SJSA1 (cell line): Measurements from ENCODE around the gene KIAA1755. TPM values are rescaled to one million over a fixed set of nuclear protein-coding genes. Genes with fewer than 3 reads are reported as not detected.

Experiments
- DNase-seq, 2 experiments: peaks; one replicate each; pipeline ENCODE4 v3.0.0-alpha.2; 2015 to 2020; ENCODE audit warnings: low spot score in 2 of 2, low read depth in 1 of 2
- H3K27ac ChIP-seq: fragments of 250-450 bp; sonication (Bioruptor Pico); 2 replicates; pipeline ENCODE4 v1.5.1; 2020; ENCODE audit warnings: mild to moderate bottlenecking, moderate library complexity
- H3K27me3 ChIP-seq: fragments of 250-450 bp; sonication (Bioruptor Pico); replicated peaks from 2 replicates; pipeline ENCODE4 v1.5.1; 2020; ENCODE audit warnings: mild to moderate bottlenecking, moderate library complexity
- H3K36me3 ChIP-seq: fragments of 250-450 bp; sonication (Bioruptor Pico); 2 replicates; pipeline ENCODE4 v1.5.1; 2020; ENCODE audit warnings: mild to moderate bottlenecking
- H3K4me1 ChIP-seq: fragments of 250-450 bp; sonication (Bioruptor Pico); replicated peaks from 2 replicates; pipeline ENCODE4 v1.6.1; 2021; ENCODE audit warnings: mild to moderate bottlenecking
- H3K4me3 ChIP-seq: fragments of 250-450 bp; sonication (Bioruptor Pico); 2 replicates; pipeline ENCODE4 v1.5.1; 2020; ENCODE audit warnings: mild to moderate bottlenecking
- H3K9me3 ChIP-seq: fragments of 250-450 bp; sonication (Bioruptor Pico); replicated peaks from 2 replicates; pipeline ENCODE4 v1.5.1; 2020; ENCODE audit warnings: mild to moderate bottlenecking
- total RNA-seq: library from RNA; depleted of rRNA; stranded (reverse); fragments of >200 nt; shearing (Covaris generic); gene quantifications from 2 replicates; pipeline ENCODE4 v1.2.3, GENCODE V29; 2014

The KIAA1755 gene
- total RNA-seq, 1 experiment from 2014 or later, result 0.03 TPM

DNA sequence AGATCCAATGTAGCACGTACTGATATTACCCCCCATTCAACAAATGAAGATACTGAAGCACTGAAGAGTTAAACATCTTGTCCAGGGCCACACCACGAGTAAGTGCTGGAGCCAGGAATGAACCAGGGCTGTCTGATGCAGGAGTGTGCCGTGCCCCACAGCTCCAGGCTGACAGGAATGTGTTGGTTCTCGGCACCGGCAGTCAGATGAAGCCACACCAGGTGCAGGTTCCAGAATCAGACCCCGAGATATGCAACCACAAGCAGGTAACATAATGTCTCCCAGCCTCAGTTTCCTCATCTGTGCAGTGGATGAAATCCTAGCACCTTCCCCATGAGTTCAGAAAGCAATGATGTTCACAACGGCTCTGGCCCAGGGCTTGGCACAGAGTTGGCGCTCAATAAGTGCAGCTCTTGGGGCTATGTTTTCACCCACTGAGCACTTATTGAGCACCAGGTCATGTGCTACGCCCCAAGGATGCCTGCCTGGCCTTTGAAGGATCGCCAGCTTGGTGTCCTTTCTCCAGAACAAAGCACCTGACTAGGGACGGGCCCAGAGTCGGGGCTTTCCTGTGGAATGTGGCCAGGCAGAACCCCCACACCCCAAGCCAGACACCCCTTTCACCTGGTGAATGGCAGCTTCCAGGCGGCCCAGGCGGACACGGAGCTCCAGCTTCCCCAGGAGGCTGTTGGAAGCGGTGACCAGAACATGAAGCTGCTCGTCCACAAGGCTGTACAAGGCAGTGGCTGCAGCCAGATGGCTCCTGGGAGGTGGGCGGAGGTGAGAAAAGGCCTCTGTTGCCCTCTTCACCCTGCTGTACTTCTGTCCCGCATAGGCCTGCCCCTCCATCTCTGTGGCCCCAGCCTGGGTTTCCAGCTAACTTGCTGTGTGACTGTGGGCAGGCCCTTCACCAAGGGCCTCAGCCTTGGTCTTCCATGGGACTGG lies 41.3 kb downstream of the KIAA1755 start:
- H3K4me1 ChIP-seq, result peaks cover 20% of the 10 kb centered on the region
- no peak for DNase-seq
- H3K36me3 ChIP-seq, result no peaks in the 10 kb centered on the region
- H3K9me3 ChIP-seq, result no peaks in the 10 kb centered on the region
- no peak overlapping the region for H3K27ac ChIP-seq
- no peaks in the 10 kb centered on the region for H3K27me3 ChIP-seq
- no peak overlapping the region for H3K4me3 ChIP-seq

DNA sequence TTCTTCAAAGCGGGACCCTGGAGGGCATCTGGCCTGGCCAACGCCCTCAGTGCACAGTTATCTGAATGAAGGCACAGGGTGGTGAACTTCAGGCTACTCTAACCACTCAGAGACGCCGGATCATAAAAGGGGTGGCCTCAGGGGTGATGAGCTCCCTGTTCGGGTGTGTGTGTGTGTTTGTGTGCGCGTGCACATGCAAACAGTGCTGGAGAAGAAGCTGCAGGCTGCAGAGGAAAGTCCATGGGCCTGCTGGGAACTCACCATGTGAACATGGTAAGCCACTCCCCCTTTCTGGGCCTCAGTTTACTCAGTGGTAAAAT lies 42.0 kb downstream of the KIAA1755 start:
- H3K4me1 ChIP-seq, result peaks cover 20% of the 10 kb centered on the region
- no peaks in the 10 kb centered on the region for H3K27me3 ChIP-seq
- H3K36me3 ChIP-seq, result no peaks in the 10 kb centered on the region
- DNase-seq, result no peak
- no peak overlapping the region for H3K27ac ChIP-seq
- H3K4me3 ChIP-seq, result no peak overlapping the region
- H3K9me3 ChIP-seq, result no peaks in the 10 kb centered on the region

DNA sequence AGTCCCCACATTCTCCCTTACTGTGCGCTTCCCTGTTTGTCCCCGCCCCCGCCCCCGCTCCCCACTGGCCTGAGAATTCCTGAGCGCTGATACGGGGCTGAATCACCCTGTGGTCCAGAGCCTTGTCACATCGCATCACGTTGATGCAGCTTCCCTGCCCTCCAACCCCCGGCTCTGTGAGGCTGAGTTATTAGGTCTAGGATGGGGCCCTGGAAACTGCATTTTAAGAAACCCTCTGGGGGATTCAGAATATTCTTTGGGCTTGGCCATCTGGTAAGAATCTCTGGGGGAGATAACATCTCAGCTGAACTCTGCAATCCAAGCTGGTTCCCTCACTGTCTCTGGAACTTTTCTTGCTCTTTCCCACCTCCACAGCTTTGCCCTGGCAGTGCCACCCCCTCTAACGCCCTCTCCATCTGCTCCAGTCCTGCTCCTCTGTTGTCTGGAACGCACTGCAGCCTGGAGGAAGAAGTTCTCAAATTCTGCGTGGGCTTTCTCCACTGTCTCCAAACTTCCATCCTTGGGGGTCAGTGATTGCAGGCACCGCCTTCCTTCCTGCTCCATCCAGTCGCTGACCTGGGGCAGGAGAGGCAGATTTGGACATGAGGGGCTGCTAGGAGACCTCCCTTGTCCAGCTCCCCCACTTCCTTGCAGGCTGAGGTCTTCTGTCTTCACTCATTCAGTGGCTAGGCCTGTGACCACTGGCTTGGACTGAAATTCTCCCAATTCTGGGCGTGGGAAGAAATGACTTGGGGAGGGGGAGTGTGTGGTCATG lies 42.6 kb downstream of the KIAA1755 start:
- no peaks in the 10 kb centered on the region for H3K27me3 ChIP-seq
- no peaks in the 10 kb centered on the region for H3K36me3 ChIP-seq
- H3K27ac ChIP-seq, result peak overlapping the region; percentile 82
- peak; percentile 73 to 91 for DNase-seq
- H3K9me3 ChIP-seq, result no peaks in the 10 kb centered on the region
- no peak overlapping the region for H3K4me3 ChIP-seq
- peaks cover 20% of the 10 kb centered on the region for H3K4me1 ChIP-seq

DNA sequence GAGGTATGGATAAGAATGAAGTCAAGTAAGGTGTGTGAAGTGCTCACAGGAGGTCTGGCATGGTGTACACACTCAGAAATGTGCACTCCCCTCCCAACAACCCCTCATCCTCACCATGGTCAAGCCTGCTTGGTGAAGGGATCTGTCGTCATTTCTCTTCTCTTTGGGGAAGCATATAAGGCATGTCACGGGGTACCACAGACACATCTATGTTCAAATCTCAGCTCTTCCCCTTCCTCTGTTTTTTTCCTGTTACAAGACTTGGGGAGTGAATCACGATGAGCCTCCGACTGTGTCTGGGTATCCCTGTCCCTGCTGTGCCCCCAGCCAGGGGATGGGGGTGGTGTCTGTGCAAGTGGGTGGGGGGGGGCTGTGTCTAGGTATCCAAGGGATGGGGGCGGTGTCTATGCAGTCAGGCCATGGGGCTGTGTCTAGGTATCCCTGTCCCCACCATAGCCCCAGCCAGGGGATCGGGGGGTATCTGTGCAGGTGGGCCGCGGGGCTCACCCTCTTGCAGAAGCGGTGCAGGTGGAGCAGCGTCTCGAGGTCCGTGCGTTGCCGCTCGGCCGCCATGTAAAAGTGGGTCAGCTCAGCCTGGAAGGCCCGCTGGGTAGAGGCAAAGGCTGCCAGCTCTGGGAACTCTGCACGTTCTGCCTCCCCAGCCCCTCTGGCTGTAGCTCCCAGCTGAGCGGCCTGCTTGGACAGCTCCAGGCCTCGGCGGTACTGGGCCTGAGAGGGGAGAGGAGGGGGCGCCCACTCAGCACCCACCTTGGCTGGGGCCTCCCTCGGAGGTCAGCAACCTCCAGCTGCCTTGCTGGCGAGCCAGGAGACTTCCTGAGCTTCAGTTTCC lies 43.6 kb downstream of the KIAA1755 start:
- Histone ChIP-seq H3K9me3 (no peaks in the 10 kb centered on the region), H3K36me3 (no peaks in the 10 kb centered on the region), H3K27ac (peak overlapping the region; percentile 82), H3K4me1 (peaks cover 20% of the 10 kb centered on the region), H3K4me3 (no peak overlapping the region), H3K27me3 (no peaks in the 10 kb centered on the region)
- DNase-seq, result no peak

DNA sequence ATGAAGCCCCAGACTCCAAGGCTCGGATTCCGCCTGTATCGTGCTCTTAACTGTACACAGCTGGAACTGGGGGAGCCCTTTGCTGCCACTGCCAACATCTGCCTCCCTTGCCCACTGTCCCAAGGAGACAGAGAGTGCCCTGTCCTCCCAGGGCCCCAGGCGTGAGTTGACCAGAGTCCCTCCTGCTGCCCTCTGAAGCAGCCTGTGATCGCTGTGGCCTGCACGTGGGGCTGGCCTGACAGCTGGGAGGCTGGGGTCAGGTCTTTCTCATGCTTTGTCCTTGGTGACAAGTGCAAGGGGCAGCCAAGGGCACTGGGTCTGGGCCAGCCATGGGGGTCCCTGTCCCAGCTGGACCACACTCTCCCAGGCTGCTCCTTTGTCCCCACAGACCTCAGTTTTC lies 44.3 kb downstream of the KIAA1755 start:
- Histone ChIP-seq H3K4me3 (no peak overlapping the region), H3K27ac (no peak overlapping the region), H3K9me3 (no peaks in the 10 kb centered on the region), H3K4me1 (peaks cover 20% of the 10 kb centered on the region), H3K27me3 (no peaks in the 10 kb centered on the region), H3K36me3 (no peaks in the 10 kb centered on the region)
- DNase-seq, result no peak

DNA sequence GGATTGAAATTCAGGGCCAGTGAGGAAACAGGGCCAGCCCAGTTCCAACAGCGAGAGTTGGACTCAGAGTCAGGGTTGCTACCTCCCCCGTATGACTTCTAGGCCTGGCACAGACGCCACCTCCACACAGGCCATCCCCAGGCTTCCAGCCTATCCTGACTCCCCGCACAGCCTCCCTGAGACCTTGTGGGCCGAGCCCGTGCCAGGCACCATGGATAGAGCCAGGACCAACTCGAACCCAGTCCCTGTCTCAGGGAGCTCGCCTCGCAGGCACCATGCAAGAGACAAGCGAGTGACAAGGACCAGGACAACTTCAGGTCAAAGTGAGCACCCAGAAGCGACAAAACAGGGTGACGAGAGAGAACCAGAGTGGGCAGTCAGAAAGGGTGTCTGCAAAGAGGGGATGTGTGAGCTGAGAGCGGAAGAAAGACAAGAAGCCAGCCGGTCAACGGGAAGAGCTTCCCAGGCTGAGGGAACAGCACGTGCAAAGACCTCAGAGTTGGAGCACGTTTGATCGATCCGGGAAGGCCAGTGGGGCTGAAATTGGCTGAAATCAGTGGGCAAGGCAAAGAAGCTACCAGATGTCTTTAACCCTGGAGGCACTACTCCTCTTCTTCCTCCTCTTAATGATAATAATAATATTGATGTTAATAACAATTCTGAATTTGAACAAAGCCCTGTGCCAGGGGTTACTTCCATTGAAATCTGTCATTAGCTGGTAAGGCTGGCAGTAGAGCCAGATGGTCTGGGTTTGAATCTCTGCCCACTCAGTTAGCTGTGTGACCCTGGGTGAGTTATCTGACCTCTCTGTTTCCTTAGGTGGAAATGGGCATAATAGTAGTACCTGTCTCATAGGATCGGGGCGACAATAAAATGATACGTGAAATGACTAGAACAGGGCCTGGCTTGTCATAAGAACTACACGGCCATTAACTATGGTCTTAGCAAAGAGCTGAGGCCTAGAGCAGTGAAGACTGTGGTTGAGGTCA lies 45.0 kb downstream of the KIAA1755 start:
- H3K27ac ChIP-seq, result no peak overlapping the region

DNA sequence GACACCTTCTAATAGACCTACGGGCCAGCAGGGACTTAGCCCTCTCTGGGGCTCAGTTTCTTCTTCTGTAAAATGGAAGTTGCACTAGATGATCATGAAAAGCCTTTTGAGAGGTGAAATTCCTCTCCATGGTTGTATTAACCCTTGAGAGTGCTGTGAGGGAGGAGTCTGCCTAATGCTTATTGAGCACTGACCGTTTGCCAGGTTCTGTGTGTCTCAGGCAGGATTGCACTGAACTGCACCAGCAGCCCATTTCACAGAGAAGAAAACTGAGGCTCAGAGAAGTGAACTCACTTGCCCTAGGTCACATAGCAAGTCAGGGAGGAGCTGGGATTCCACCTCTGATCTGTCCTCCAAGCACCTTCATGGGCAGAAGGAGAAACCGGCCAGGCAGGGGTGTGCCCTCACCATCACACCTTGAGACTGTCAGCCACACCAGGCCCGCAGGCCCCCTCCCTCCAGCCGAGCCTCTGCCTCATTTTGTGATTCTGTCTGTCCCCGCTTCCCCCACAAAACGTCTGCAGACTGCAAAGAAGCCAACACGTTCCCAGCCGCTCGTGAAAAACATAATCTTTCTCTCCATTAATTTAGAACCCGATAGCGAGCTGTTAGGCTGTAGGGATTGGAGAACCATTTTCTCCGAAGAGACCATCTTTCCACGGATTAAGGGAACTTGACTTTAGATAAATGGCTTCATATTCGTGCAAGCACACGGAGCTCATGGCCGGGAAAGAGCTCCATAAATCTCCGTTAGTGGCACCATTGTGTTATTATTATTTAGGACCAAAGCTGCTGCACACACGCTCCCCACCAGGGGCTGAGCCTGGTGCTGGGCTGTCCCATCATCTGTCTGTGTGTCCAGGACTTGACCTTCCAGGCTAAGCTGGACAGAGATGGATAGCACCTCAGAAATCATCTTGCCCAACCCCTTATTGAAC lies 46.0 kb downstream of the KIAA1755 start:
- peaks cover 22% of the 10 kb centered on the region for H3K4me1 ChIP-seq
- no peaks in the 10 kb centered on the region for H3K36me3 ChIP-seq
- no peak overlapping the region for H3K4me3 ChIP-seq
- no peaks in the 10 kb centered on the region for H3K27me3 ChIP-seq
- DNase-seq, result no peak
- H3K27ac ChIP-seq, result no peak overlapping the region
- no peaks in the 10 kb centered on the region for H3K9me3 ChIP-seq

More for the DNA sequence above, 45.0 kb downstream of the KIAA1755 start:
- no peak for DNase-seq
- no peaks in the 10 kb centered on the region for H3K9me3 ChIP-seq
- H3K4me1 ChIP-seq, result peaks cover 16% of the 10 kb centered on the region
- no peaks in the 10 kb centered on the region for H3K36me3 ChIP-seq
- no peak overlapping the region for H3K4me3 ChIP-seq
- H3K27me3 ChIP-seq, result no peaks in the 10 kb centered on the region

DNA sequence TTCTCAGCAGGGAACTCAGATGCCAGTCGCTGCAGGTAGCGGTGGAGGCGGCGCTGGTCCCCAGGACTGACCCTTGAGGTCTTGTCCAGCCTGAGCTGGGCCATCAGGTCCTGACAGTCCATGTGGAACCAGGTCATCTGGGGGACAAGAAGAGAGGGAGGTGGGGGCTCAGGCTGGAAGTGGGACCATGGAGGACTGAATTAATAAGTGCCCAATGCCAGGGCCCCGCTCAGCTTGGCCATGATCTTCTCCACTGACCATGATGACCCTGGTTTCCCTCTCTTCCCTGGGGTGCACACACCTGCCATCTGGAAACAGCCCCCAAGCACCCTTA lies 47.0 kb downstream of the KIAA1755 start:
- no peak for DNase-seq

DNA sequence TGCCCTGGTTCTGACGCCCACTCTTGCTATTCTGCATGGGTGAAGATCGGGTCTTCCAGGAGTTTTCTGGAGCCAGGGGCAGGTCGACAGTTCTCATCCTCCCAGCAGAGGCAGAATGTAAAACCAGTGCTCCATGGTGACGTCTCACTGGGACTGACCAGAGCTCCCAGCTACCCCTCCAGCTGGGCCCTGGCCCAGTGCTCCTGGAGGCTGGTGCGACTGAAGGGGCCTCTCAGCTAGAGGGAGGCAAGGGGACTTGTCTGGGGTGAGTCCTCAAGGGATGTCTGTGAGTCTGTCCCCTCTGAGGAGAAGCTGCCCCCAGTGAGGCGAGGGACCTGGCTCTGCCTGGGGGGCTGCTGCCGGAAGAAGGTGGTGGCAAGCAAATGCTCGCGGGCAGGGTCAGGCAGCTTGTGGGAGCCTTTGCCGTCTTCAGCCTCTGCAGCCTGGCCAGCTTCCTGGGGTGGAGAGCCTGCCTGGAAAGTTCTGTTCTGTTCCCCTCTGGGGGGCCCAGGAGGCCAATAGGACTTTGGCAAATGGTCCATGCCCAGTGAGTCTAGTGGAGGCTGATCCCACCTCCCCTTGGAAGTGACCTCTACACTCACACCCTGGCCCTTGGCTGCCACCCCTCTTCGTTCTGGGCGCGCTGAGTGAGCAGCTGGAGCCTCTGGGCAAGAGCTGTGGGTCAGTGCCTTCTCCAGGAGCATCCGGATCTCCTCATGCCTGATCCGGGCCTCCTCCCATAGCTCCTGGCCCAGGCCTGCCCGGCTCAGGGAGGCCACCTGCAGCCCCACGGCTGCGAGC lies 47.5 kb downstream of the KIAA1755 start:
- Histone ChIP-seq H3K4me3 (no peak overlapping the region), H3K36me3 (no peaks in the 10 kb centered on the region), H3K27ac (no peak overlapping the region), H3K9me3 (no peaks in the 10 kb centered on the region), H3K4me1 (peaks cover 16% of the 10 kb centered on the region), H3K27me3 (no peaks in the 10 kb centered on the region)
- no peak for DNase-seq

More for the DNA sequence above, 47.0 kb downstream of the KIAA1755 start:
- Histone ChIP-seq H3K36me3 (no peaks in the 10 kb centered on the region), H3K9me3 (no peaks in the 10 kb centered on the region), H3K4me1 (peaks cover 22% of the 10 kb centered on the region), H3K4me3 (no peak overlapping the region), H3K27ac (no peak overlapping the region), H3K27me3 (no peaks in the 10 kb centered on the region)

DNA sequence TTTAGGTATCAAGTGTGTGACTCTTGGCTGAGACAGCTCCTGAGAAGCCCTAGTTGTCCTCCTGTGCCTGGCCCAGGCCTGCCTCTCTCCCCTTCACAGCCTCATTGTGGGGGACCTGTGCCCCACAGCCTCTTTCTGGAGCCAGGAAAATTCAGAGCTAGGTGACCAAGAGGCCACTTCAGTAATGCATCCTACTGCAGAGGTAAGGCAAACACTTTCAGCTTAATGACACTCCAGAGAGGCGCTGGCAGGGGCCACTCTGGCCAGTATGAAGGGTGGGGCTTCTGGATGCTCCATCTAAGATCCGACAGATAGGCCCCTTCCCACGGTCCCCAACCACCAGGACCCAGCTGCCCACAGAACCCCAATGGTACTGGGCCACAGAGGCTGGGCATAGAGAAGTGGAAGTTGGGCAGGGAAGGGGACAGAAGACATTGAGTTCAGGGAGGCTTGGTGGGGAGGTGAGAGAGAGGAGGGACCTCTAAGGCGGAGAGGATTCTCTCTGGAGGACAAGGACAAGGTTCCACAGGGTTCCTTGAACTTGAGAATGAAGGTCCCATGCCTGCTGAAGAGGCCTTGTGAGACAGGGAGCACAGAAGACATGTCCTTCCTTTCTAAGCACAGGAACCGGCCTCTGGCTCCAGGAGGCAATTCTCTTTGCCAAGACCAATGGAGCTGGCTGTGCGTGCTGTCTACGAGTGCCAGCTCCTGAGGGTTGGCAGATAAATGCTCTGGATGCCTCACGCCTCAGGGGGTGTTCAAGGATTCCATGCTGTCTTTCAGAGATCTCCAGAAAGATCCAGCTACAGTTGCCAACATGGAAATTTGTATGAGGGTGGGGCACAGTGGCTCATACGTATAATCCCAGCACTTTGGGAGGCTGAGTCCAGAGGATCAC lies 49.1 kb downstream of the KIAA1755 start:
- Histone ChIP-seq H3K4me1 (peaks cover 6% of the 10 kb centered on the region; the same call in 1 of the 2 replicates), H3K9me3 (no peaks in the 10 kb centered on the region), H3K36me3 (no peaks in the 10 kb centered on the region), H3K27me3 (no peaks in the 10 kb centered on the region), H3K4me3 (no peak overlapping the region), H3K27ac (no peak overlapping the region)
- no peak for DNase-seq

DNA sequence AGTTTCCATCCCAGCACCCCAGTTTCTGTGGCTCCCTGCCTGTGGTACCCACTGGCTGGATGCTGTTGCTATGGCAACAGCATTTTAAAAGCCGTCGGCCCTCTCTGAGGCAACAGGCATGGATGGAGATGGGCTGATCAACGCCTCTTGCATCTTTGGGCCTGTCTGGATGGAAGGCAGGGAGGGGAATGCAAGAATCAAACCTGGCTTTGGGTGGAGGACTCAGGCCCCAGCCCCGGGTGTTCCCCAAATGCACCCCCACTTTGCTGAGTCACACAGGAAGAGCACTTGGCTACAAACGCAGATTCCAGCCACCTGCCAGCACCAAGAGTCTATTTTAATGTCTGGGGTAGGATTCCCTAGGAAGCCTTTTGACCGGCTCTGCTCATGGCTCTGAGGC lies 49.8 kb downstream of the KIAA1755 start:
- H3K4me3 ChIP-seq, result no peak overlapping the region
- H3K27me3 ChIP-seq, result no peaks in the 10 kb centered on the region
- DNase-seq, result no peak
- peaks cover 6% of the 10 kb centered on the region; the same call in 1 of the 2 replicates for H3K4me1 ChIP-seq
- H3K27ac ChIP-seq, result no peak overlapping the region
- no peaks in the 10 kb centered on the region for H3K36me3 ChIP-seq
- H3K9me3 ChIP-seq, result no peaks in the 10 kb centered on the region
